Measurements from ENCODE around the gene CCR2.
"Not testable (repeated sequence)": the region's sequence is repeated elsewhere in the genome, so short reads cannot be mapped to it uniquely, and the experiment has no call there.

CCR2 gene

GRCh38 chr3:46380471-46381221, 26.7 kb downstream of the CCR2 start:
- Mint-ChIP-seq H3K4me1 (ENCODE audit: low read depth) (peaks cover 29% of the 10 kb centered on the region), H3K27me3 (peaks cover 4% of the 10 kb centered on the region), H3K9me3 (no peaks in the 10 kb centered on the region), H3K27ac (no peak overlapping the region), H3K36me3 (ENCODE audit: low read depth) (no peaks in the 10 kb centered on the region), H3K4me3 (no peak overlapping the region)
- DNase-seq, result no peak

DNA sequence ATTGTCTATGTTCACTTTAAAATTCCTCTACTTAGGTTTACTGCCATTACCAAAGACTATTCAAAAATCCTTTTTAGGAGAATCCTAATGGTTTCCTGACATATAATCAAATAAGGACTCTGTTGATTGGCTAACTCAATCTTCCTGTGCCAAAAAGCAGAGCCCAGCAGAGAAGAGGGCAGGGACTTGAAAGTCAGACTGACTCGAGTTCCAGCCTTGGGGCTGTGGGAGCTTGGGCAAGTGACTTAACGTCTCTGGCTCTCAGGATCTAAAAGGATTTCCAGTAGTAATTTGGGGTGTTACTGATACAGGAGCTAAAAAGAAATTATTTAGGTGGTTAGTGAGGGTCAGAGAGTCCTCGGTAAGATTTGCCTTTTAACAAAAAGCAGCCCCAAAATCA, 27.7 kb downstream of the CCR2 start:
- Mint-ChIP-seq H3K36me3 (ENCODE audit: low read depth) (no peaks in the 10 kb centered on the region), H3K27ac (no peak overlapping the region), H3K27me3 (peaks cover 3% of the 10 kb centered on the region), H3K4me1 (ENCODE audit: low read depth) (peaks cover 27% of the 10 kb centered on the region), H3K4me3 (no peak overlapping the region), H3K9me3 (no peaks in the 10 kb centered on the region)
- no peak for DNase-seq

DNA sequence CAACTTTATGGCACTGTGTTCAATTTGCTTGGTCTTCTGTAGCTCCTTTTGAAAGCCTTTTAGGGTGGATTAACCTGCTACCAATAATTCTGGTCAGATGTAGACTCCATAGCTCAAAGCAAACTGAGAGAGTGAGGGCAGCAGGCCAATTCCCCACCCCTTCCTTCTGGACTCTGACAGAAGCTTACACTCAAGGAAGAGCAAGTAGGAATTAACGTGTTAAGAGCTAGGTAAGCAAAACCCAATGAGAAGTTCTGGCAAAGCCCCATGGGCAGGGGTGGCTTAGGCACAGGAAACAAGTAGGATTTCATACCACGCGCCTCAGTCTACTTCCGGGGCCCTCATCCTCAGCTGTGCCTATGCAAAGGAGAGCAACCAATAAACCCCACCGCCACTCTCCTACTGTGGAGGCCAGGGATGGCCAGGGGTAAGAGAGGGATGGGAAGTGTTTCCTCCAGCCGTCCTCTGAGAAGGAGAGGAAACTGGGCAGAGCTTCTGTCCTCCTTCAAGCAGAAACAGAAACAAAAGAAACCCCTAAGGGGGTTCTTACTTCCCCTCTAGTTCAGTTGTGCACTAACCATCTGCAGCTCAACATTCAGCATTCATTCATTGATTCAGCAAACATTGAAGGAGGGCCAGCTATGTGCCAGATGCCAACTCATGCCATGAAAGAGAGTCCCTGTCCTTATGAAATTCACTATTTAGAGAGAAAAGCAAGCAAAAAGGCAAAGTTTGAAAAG, 29.5 kb downstream of the CCR2 start:
- H3K9me3 Mint-ChIP-seq, result no peaks in the 10 kb centered on the region
- H3K4me1 Mint-ChIP-seq (ENCODE audit: low read depth), result peaks cover 26% of the 10 kb centered on the region
- no peak overlapping the region for H3K4me3 Mint-ChIP-seq
- H3K36me3 Mint-ChIP-seq (ENCODE audit: low read depth), result no peaks in the 10 kb centered on the region
- H3K27ac Mint-ChIP-seq, result no peak overlapping the region
- no peaks in the 10 kb centered on the region for H3K27me3 Mint-ChIP-seq
- DNase-seq, result no peak

DNA sequence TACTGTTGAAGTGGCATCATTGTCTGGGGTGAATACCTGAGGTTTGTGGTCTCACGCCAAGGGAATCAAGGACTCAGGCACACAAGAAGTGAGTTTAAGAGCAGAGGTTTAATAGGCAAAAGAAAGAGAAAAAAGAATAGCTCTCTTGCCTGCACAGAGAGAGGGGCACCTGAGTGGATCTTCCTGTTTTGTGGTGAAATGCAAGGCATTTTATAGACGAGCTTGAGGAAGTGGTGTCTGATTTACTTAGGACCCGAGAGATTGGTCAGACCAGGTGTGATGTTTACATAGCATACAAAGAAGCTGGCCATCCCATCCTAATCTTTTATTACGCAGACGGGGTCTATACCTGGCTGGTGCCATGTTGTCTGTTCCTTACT, 30.0 kb downstream of the CCR2 start:
- no peaks in the 10 kb centered on the region for H3K36me3 Mint-ChIP-seq (ENCODE audit: low read depth)
- no peaks in the 10 kb centered on the region for H3K27me3 Mint-ChIP-seq
- H3K9me3 Mint-ChIP-seq, result no peaks in the 10 kb centered on the region
- no peak overlapping the region for H3K27ac Mint-ChIP-seq
- no peak overlapping the region for H3K4me3 Mint-ChIP-seq
- peaks cover 26% of the 10 kb centered on the region for H3K4me1 Mint-ChIP-seq (ENCODE audit: low read depth)
- DNase-seq, result no peak

DNA sequence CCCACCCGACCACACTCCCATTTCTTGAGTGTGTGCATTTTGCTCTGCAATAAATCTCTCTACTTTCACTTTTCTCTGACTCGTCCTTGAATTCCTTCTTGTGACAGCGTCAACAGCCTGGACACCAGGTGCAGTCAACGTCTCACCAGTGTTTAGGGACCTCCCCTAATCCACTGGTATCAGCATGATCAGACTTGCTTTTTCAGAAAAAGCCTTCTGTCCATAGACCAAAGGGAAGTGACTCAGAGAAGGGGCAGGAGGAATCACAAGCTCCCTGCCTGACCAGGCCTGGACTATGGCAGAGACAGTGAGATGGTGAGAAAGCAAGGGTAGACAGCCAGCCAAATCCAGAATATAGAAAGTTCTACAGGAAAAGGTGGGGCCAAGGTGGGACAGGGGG, 32.3 kb downstream of the CCR2 start:
- Mint-ChIP-seq H3K27me3 (no peaks in the 10 kb centered on the region), H3K9me3 (no peaks in the 10 kb centered on the region), H3K4me1 (ENCODE audit: low read depth) (peaks cover 15% of the 10 kb centered on the region), H3K4me3 (no peak overlapping the region), H3K27ac (no peak overlapping the region), H3K36me3 (ENCODE audit: low read depth) (no peaks in the 10 kb centered on the region)
- no peak for DNase-seq

DNA sequence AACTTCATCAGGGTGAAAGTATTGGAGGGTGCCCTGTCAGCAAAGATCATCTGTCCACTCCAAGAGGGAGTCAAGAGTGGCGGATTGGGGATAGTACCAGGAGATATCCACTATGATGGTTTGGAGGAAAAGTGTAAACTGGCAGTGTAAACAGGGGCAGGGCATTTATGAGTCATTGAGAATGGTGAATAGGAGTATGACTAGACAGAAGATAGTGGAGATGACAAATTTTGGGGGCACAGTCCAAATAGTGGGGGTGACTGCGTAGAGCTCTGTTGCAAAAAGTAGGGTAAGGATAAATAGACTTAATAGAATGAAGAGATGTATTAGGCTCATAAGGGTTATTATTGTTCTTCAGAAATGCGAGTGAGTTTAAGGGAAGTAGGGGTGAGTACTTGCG, 34.9 kb downstream of the CCR2 start:
- H3K4me1 Mint-ChIP-seq (ENCODE audit: low read depth); H3K4me3 Mint-ChIP-seq; H3K36me3 Mint-ChIP-seq (ENCODE audit: low read depth); H3K27ac Mint-ChIP-seq; DNase-seq; H3K9me3 Mint-ChIP-seq; H3K27me3 Mint-ChIP-seq: not testable (repeated sequence)

GRCh38 chr3:46389306-46389705, 35.4 kb downstream of the CCR2 start:
- Mint-ChIP-seq H3K27me3 (no peaks in the 10 kb centered on the region), H3K36me3 (ENCODE audit: low read depth) (no peaks in the 10 kb centered on the region), H3K9me3 (no peaks in the 10 kb centered on the region), H3K4me1 (ENCODE audit: low read depth) (peaks cover 2% of the 10 kb centered on the region), H3K4me3 (no peak overlapping the region), H3K27ac (no peak overlapping the region)
- DNase-seq, result no peak

- not testable (repeated sequence) for H3K4me3 Mint-ChIP-seq; DNase-seq; H3K36me3 Mint-ChIP-seq (ENCODE audit: low read depth); H3K27ac Mint-ChIP-seq; H3K9me3 Mint-ChIP-seq; H3K27me3 Mint-ChIP-seq; H3K4me1 Mint-ChIP-seq (ENCODE audit: low read depth)
Measured at GRCh38 chr3:46391526-46391925, 37.6 kb downstream of the CCR2 start.

- H3K4me1 Mint-ChIP-seq (ENCODE audit: low read depth), result peaks cover 8% of the 10 kb centered on the region
- H3K36me3 Mint-ChIP-seq (ENCODE audit: low read depth), result no peaks in the 10 kb centered on the region
- H3K4me3 Mint-ChIP-seq, result no peak overlapping the region
- no peaks in the 10 kb centered on the region for H3K27me3 Mint-ChIP-seq
- H3K9me3 Mint-ChIP-seq, result no peaks in the 10 kb centered on the region
- no peak for DNase-seq
- no peak overlapping the region for H3K27ac Mint-ChIP-seq
Measured at GRCh38 chr3:46393011-46393410, 39.1 kb downstream of the CCR2 start.

- Mint-ChIP-seq H3K27ac (no peak overlapping the region), H3K9me3 (no peaks in the 10 kb centered on the region), H3K4me3 (no peak overlapping the region), H3K36me3 (ENCODE audit: low read depth) (no peaks in the 10 kb centered on the region), H3K4me1 (ENCODE audit: low read depth) (peaks cover 8% of the 10 kb centered on the region), H3K27me3 (no peaks in the 10 kb centered on the region)
- DNase-seq, result no peak
Measured at GRCh38 chr3:46393554-46394434, 39.9 kb downstream of the CCR2 start.

- H3K27ac Mint-ChIP-seq, result no peak overlapping the region
- H3K4me1 Mint-ChIP-seq (ENCODE audit: low read depth), result peaks cover 8% of the 10 kb centered on the region
- no peak overlapping the region for H3K4me3 Mint-ChIP-seq
- H3K9me3 Mint-ChIP-seq, result no peaks in the 10 kb centered on the region
- no peak for DNase-seq
- no peaks in the 10 kb centered on the region for H3K27me3 Mint-ChIP-seq
- no peaks in the 10 kb centered on the region for H3K36me3 Mint-ChIP-seq (ENCODE audit: low read depth)
Measured at GRCh38 chr3:46395210-46395661, 41.3 kb downstream of the CCR2 start.

GRCh38 chr3:46395766-46396530, 42.0 kb downstream of the CCR2 start:
- DNase-seq, result no peak
- H3K4me1 Mint-ChIP-seq (ENCODE audit: low read depth), result peaks cover 8% of the 10 kb centered on the region
- H3K36me3 Mint-ChIP-seq (ENCODE audit: low read depth), result no peaks in the 10 kb centered on the region
- no peak overlapping the region for H3K4me3 Mint-ChIP-seq
- no peak overlapping the region for H3K27ac Mint-ChIP-seq
- no peaks in the 10 kb centered on the region for H3K27me3 Mint-ChIP-seq
- no peaks in the 10 kb centered on the region for H3K9me3 Mint-ChIP-seq

DNA sequence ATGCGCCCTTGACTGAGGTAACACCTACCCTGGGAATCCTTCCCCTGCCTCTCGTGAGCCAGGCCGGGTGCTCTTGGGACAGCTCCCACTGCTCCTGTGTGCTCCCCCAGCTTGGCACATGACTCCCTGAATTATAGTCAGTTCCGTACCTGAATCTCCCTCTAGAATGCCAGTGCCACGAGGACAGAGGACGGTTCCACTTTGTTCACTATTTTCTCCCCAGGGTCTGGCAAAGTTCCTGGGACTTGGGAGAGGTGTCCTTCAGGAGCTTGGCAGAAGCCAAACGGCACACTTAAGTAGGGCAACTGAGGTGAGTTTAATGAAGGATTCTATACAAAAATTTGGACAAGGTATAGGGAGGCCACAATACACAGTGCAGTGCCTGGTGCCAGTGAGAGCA, 43.2 kb downstream of the CCR2 start:
- H3K9me3 Mint-ChIP-seq, result no peaks in the 10 kb centered on the region
- H3K27me3 Mint-ChIP-seq, result no peaks in the 10 kb centered on the region
- no peak overlapping the region for H3K4me3 Mint-ChIP-seq
- no peak for DNase-seq
- no peaks in the 10 kb centered on the region for H3K36me3 Mint-ChIP-seq (ENCODE audit: low read depth)
- H3K4me1 Mint-ChIP-seq (ENCODE audit: low read depth), result peaks cover 8% of the 10 kb centered on the region
- no peak overlapping the region for H3K27ac Mint-ChIP-seq

All from activated T-cell treated with anti-CD3 and anti-CD28 coated beads, Interleukin-2, amount 50 U/mL, for 24 hours (primary cell).